K562 (cell line): ENCODE results near the gene DYNLT2B.

Experiments used
- ADNP ChIP-seq: fragments of 200-800 bp; sonication (Bioruptor generic); IDR thresholded peaks from 2 replicates; pipeline ENCODE4 v1.6.1; 2016; ENCODE audit warnings: missing genetic modification characterization, missing compliant biosample characterization
- BACH1 ChIP-seq: fragments of 200-800 bp; sonication (Bioruptor generic); IDR thresholded peaks from 2 replicates; pipeline ENCODE4 v1.6.1; 2016; ENCODE audit warnings: missing genetic modification characterization, missing compliant biosample characterization
- EWSR1 ChIP-seq: fragments of 450-650 bp; IDR thresholded peaks from 2 replicates; pipeline ENCODE4 v1.6.1; 2018; ENCODE audit warnings: borderline replicate concordance, mild to moderate bottlenecking, low read depth, moderate library complexity; ENCODE audit not compliant: partially characterized antibody
- KLF16 ChIP-seq: IDR thresholded peaks from 2 replicates; pipeline ENCODE4 v1.6.1; 2016; ENCODE audit warnings: antibody characterized with exemption
- MCM2 ChIP-seq: fragments of 450-650 bp; IDR thresholded peaks from 2 replicates; pipeline ENCODE4 v1.6.1; 2017; ENCODE audit warnings: low read depth, mild to moderate bottlenecking
- TF ChIP-seq, protein P1 (sequence below), 3 experiments: IDR thresholded peaks in 2 of 3; conservative IDR thresholded peaks in 1 of 3; 2 replicates each; pipeline ENCODE4 v1.5.1; 2011 to 2012; ENCODE audit warnings: low read length in 3 of 3, mild to moderate bottlenecking in 3 of 3, control low read depth in 2 of 3, improper control_type of control experiment in 1 of 3, inconsistent platforms in 1 of 3, low read depth in 1 of 3, mixed read lengths in 1 of 3, moderate library complexity in 1 of 3; ENCODE audit not compliant: insufficient read depth in 2 of 3

DNA sequence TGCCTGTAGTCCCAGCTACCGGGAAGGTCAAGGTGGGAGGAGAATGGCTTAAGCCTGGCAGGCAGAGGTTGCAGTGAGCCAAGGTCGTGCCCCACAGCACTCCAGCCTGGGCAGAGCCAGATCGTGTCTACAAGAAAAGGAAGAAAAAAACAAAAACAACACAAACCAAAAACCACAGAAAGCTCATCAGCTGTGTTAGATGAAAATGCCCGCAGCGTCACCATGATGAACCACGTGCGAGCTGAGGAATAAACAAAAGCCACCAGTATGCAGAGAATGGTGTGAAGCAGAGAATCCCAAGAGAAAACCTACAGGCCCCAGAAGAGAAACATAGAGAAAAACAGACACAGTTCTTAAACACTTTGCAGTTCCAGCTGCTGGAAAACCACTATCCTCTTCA lies 39.9 kb upstream of the DYNLT2B start:
- TF ChIP-seq ADNP, result no peak
- TF ChIP-seq EWSR1, result no peak
- TF ChIP-seq KLF16, result no peak
- no peak for TF ChIP-seq BACH1 (tag)
- TF ChIP-seq, protein P1, sequence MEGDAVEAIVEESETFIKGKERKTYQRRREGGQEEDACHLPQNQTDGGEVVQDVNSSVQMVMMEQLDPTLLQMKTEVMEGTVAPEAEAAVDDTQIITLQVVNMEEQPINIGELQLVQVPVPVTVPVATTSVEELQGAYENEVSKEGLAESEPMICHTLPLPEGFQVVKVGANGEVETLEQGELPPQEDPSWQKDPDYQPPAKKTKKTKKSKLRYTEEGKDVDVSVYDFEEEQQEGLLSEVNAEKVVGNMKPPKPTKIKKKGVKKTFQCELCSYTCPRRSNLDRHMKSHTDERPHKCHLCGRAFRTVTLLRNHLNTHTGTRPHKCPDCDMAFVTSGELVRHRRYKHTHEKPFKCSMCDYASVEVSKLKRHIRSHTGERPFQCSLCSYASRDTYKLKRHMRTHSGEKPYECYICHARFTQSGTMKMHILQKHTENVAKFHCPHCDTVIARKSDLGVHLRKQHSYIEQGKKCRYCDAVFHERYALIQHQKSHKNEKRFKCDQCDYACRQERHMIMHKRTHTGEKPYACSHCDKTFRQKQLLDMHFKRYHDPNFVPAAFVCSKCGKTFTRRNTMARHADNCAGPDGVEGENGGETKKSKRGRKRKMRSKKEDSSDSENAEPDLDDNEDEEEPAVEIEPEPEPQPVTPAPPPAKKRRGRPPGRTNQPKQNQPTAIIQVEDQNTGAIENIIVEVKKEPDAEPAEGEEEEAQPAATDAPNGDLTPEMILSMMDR (IDR thresholded peaks at IDR 0.05 in 2 of 3, conservative IDR thresholded peaks at IDR 0.05 in 1 of 3; ENCODE audit: insufficient read depth in 2 of 3, low read depth in 1 of 3, low read length in 3 of 3), result no peak
- no peak for TF ChIP-seq MCM2
